HG03558 (cell line): ENCODE results near the gene CRADD.

Experiments
- ATAC-seq: cut with Tn5 transposase; IDR thresholded peaks from one replicate; pipeline ENCODE4 v1.9.1; 2021; ENCODE audit warnings: moderate number of reproducible peaks; ENCODE audit not compliant: unreplicated experiment; ENCODE audit errors: extremely low read depth

Gene CRADD

GRCh38 chr12:93825931-93826555 is 148.9 kb downstream of the CRADD start:
- ATAC-seq = no peak

- ATAC-seq = no peak
Measured at GRCh38 chr12:93827179-93827578, 150.0 kb downstream of the CRADD start.

- ATAC-seq = no peak
Measured at GRCh38 chr12:93827669-93828068, 150.5 kb downstream of the CRADD start.

GRCh38 chr12:93829016-93829415 is 151.8 kb downstream of the CRADD start:
- no peak for ATAC-seq

GRCh38 chr12:93831374-93831773 is 154.2 kb downstream of the CRADD start:
- no peak for ATAC-seq

- ATAC-seq = no peak
Measured at GRCh38 chr12:93832131-93832530, 155.0 kb downstream of the CRADD start.

- ATAC-seq = no peak
Measured at GRCh38 chr12:93833946-93834345, 156.8 kb downstream of the CRADD start.

- no peak for ATAC-seq
Measured at GRCh38 chr12:93836620-93837260, 159.6 kb downstream of the CRADD start.

- no peak for ATAC-seq
Measured at GRCh38 chr12:93838193-93838592, 161.0 kb downstream of the CRADD start.

- ATAC-seq = no peak
Measured at GRCh38 chr12:93839064-93839463, 161.9 kb downstream of the CRADD start.

- no peak for ATAC-seq
Measured at GRCh38 chr12:93841671-93842070, 164.5 kb downstream of the CRADD start.

- no peak for ATAC-seq
Measured at GRCh38 chr12:93844164-93844784, 167.1 kb downstream of the CRADD start.

GRCh38 chr12:93846936-93847516 is 169.9 kb downstream of the CRADD start:
- ATAC-seq = no peak

- peak; percentile 73 for ATAC-seq
Measured at GRCh38 chr12:93847517-93848474, 170.6 kb downstream of the CRADD start.

GRCh38 chr12:93848523-93849101 is 171.4 kb downstream of the CRADD start:
- ATAC-seq = no peak

- no peak for ATAC-seq
Measured at GRCh38 chr12:93849946-93850345, 172.8 kb downstream of the CRADD start.

- ATAC-seq = no peak
Measured at GRCh38 chr12:93850481-93851256, 173.5 kb downstream of the CRADD start.

GRCh38 chr12:93851257-93851671 is 174.1 kb downstream of the CRADD start:
- ATAC-seq = no peak

GRCh38 chr12:93852173-93852591 is 175.0 kb downstream of the CRADD start:
- no peak for ATAC-seq
